HG02870 (cell line): ENCODE measurements around the gene TEX19.
"Not testable (repeated sequence)": the region's sequence is repeated elsewhere in the genome, so short reads cannot be mapped to it uniquely, and the experiment has no call there.

ENCODE experiments used
- ATAC-seq: cut with Tn5 transposase; IDR thresholded peaks from one replicate; pipeline ENCODE4 v1.9.1; 2021; ENCODE audit warnings: mild to moderate bottlenecking, moderate library complexity; ENCODE audit not compliant: unreplicated experiment

The TEX19 gene

GRCh38 chr17:82374626-82375331, 15.7 kb downstream of the TEX19 start:
- ATAC-seq: no peak

DNA sequence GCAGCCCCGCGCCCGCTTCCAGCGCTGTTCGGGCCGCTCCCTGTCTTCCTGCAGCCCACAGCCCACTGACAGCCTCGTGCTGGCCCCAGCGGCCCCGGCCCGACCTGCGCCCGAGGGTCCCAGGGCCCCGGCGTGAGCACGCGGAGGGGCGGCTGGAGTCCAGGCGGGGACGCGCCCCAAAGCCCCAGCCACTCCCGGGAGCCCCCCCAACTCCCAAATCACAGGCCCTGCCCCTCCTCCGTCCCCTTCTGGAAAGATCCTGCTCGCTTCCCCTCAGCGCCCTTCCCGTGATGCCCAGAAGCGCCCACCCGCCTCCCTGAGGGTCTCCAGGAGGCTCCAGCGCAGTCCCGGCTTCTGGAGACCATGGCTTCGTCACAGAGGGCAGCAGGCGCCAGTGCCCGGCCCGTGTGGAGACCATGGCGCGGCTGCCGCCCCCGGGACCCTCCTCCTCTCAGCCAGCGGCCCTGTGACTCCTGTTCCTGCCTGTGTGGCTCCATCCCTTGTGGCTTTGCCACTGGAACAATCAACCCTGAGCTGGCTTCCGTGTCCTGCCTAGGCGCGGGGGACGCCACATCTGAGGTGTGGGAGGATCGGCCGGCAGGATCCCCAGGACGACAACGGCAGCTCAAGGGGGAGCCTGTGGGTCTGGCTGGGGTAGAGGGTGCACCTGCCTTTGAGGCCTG, 16.5 kb downstream of the TEX19 start:
- ATAC-seq: no peak

GRCh38 chr17:82376042-82376730, 17.1 kb downstream of the TEX19 start:
- no peak for ATAC-seq

DNA sequence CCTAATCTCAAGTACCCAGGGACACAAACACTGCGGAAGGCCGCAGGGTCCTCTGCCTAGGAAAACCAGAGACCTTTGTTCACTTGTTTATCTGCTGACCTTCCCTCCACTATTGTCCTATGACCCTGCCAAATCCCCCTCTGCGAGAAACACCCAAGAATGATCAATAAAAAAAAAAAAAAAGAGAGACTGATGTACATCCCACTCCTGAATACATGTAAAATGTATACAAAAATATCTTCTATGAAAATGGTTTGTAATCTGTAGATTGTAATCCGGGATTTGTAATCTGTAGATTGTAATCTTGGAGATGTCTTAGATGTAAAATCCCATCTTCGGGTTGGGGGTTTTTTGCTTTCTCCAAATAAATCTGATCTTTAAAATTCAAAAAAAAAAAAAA, 18.2 kb downstream of the TEX19 start:
- not testable (repeated sequence) for ATAC-seq

DNA sequence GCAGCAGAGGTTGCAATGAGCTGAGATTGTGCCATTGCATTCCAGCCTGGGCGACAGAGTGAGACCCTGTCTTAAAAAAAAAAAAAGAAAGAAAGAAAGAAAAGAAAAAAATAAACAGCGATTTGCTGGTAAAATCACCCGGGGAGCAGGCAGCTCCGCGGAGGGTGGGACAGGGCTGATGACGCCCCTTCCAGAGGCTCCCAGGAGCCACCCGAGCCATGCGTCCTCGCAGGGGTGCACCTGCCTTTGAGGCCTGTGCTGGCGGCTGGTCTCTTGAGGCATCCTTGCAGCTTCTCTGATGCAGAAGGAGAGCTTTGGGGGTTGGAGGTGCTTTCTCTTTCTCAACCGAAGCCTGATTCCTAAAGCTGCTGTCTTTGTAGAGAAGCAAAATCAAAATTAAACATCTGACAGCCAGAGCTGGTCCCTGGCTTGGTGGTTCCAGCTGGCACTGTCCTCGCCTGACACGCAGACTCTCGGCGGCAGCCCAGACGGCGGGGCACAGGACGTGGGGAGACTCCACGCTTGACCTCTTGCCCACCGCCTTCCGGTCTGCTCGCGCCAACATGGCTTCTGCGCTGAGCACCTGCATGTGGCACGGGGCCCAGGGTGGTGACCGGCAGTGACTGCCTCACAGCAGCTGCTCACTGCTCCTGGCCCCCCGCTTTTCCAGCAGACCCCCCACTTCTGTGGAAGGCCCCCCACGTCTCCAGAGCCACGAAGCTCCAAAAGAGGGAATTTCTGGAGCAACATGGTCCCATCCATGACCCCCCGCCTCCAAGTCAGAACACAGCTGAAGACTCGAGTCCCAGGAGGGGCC, 19.1 kb downstream of the TEX19 start:
- ATAC-seq: no peak

GRCh38 chr17:82378741-82379021, 19.6 kb downstream of the TEX19 start:
- ATAC-seq: no peak

- no peak for ATAC-seq
Measured at GRCh38 chr17:82380860-82381702, 22.0 kb downstream of the TEX19 start.

DNA sequence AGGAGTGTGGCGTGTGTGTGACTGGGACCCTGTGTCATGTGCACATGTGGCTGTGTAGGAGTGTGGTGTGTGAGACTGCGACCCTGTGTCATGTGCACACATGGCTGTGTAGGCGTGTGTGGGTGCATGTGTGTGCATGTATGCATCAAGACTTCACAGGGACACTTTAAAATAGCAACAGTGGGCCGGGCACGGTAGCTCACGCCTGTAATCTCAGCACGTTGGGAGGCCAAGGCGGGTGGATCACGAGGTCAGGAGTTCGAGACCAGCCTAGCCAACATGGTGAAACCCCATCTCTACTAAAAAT, 22.6 kb downstream of the TEX19 start:
- not testable (repeated sequence) for ATAC-seq

- ATAC-seq: not testable (repeated sequence)
Measured at GRCh38 chr17:82382220-82382932, 23.3 kb downstream of the TEX19 start.

GRCh38 chr17:82382933-82383255, 23.8 kb downstream of the TEX19 start:
- no peak for ATAC-seq

DNA sequence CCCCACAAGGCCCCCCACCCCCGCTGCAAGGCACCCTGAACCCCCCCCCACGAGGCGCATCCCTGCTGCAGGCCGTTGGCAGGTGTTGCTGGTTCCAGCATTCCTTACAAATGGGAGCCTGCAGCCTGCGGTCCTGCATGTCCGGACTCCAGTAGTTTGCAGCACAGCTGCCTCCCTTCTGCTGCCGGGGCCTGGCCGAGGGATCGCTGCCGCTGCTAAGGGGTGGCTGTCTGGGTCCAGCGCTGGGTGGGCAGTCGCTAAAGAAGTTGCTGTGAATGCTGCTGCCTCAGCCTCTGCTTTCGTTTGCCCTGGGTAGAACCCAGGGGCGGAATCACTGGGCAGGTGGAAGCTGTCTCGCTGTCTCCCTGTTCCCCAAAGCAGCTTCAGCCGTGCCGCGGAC, 24.4 kb downstream of the TEX19 start:
- ATAC-seq: no peak

GRCh38 chr17:82384051-82384729, 25.1 kb downstream of the TEX19 start:
- ATAC-seq: no peak

DNA sequence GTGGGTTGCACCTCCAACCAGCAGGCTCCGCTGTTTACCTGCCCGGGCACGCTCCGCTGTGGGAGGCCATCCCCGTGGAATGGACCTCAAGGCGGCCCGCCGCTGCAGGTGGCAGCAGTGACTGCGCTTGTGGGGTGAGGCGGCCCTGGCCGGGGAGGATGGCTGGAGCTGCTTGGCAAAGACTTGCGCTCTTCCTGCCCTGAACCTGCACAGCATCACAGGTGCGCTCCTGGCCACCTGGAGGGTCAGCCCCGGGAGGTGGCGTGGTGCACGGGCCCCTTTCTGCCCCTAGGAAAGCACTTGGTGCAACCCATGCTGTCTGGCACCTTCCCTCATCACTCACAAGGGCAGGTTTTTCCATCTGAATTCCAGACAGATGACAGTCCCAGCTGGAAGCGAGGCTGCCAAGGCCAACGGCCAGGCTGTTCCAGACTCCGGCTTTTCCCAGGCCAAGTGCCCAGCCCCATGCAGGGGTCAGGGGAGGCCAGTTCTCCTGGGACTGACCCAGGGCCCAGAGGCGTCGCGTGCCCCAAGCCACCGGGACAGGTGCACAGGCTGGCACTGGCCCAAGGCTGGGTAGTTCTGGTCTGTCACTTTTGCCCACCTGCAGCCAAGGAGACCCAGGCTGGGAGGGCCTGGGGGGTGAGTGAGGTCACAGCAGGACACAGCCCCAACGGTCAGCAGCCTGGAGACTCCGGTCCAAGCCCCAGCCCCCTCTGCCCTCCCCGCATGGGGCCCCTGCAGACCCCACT, 25.9 kb downstream of the TEX19 start:
- no peak for ATAC-seq

DNA sequence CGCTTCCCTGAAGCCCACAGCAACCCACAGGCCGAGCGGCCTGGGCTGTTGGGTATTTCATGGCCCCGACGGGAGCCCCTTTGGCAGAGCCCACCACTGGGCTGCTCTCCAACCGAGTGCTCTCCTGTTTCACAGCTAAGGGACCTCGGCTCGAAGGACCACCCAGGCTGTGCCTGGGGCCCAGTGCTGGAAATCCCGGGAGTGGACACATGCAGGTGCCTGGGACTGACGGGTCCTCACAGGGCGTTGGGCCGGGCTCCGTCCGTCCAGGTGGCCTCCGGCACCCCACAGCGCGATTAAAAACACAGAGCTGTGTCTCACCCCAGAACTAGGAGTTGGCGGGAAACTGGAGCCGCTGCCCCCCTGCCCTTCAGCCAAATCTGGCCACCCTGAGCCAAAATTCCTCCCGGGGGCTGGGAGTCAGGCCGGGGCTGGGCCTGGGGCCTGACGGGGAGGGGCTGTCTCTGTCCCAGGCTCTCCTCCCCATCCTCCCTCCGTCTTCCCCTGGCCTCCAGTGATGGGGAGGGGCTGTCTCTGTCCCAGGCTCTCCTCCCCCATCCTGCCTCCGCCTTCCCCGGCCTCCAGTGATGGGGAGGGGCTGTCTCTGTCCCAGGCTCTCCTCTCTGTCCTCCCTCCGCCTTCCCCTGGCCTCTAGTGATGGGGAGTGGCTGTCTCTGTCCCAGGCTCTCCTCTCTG, 26.7 kb downstream of the TEX19 start:
- ATAC-seq: no peak

DNA sequence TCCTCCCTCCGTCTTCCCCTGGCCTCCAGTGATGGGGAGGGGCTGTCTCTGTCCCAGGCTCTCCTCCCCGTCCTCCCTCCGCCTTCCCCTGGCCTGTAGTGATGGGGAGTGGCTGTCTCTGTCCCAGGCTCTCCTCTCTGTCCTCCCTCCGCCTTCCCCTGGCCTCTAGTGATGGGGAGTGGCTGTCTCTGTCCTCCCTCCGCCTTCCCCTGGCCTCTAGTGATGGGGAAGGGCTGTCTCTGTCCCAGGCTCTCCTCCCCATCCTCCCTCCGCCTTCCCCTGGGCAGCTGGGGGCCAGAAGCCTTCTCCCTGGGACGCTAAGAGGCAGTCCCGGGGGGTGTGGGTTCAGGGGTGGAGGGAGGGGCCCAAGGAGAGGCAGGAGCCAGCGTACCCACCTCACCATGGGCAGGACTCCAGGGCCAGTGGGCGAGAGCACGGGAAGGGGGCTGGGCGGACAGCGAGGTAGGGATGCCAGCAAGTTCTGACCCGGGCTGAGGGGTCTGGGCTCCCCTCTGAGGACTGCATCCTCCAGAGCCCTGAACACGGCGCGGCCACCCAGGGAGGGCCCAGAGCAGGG, 27.3 kb downstream of the TEX19 start:
- ATAC-seq: no peak

GRCh38 chr17:82386881-82387704, 28.0 kb downstream of the TEX19 start:
- ATAC-seq: no peak

GRCh38 chr17:82387705-82388106, 28.7 kb downstream of the TEX19 start:
- ATAC-seq: no peak
